Measurements from ENCODE around the gene OR52A1. TPM values are rescaled to one million over a fixed set of nuclear protein-coding genes. Genes with fewer than 3 reads are reported as not detected.

OR52A1 gene
- total RNA-seq, 1 experiment from 2014 or later, result 3.7 TPM

- TF ChIP-seq SMAD4 (CRISPR knock-in tag; IDR thresholded peaks at IDR 0.05) (no peak), MXD4 (CRISPR knock-in tag; IDR thresholded peaks at IDR 0.05; ENCODE audit: borderline replicate concordance) (no peak), PREB (CRISPR knock-in tag; IDR thresholded peaks at IDR 0.05; ENCODE audit: borderline replicate concordance) (no peak), ZNF425 (CRISPR knock-in tag; conservative IDR thresholded peaks at IDR 0.05) (no peak), ZNF138 (CRISPR knock-in tag; conservative IDR thresholded peaks at IDR 0.05) (no peak), CREB1 (CRISPR knock-in tag; IDR thresholded peaks at IDR 0.05) (no peak), TP53 (CRISPR knock-in tag; IDR thresholded peaks at IDR 0.05) (no peak), CDX4 (CRISPR knock-in tag; IDR thresholded peaks at IDR 0.05; ENCODE audit: borderline replicate concordance) (no peak)
- TF ChIP-seq, protein P1, sequence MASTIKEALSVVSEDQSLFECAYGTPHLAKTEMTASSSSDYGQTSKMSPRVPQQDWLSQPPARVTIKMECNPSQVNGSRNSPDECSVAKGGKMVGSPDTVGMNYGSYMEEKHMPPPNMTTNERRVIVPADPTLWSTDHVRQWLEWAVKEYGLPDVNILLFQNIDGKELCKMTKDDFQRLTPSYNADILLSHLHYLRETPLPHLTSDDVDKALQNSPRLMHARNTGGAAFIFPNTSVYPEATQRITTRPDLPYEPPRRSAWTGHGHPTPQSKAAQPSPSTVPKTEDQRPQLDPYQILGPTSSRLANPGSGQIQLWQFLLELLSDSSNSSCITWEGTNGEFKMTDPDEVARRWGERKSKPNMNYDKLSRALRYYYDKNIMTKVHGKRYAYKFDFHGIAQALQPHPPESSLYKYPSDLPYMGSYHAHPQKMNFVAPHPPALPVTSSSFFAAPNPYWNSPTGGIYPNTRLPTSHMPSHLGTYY (CRISPR knock-in tag; IDR thresholded peaks at IDR 0.05), result no peak
- TF ChIP-seq, protein P2, sequence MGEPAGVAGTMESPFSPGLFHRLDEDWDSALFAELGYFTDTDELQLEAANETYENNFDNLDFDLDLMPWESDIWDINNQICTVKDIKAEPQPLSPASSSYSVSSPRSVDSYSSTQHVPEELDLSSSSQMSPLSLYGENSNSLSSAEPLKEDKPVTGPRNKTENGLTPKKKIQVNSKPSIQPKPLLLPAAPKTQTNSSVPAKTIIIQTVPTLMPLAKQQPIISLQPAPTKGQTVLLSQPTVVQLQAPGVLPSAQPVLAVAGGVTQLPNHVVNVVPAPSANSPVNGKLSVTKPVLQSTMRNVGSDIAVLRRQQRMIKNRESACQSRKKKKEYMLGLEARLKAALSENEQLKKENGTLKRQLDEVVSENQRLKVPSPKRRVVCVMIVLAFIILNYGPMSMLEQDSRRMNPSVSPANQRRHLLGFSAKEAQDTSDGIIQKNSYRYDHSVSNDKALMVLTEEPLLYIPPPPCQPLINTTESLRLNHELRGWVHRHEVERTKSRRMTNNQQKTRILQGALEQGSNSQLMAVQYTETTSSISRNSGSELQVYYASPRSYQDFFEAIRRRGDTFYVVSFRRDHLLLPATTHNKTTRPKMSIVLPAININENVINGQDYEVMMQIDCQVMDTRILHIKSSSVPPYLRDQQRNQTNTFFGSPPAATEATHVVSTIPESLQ (CRISPR knock-in tag; IDR thresholded peaks at IDR 0.05), result no peak
- TF ChIP-seq, protein P3, sequence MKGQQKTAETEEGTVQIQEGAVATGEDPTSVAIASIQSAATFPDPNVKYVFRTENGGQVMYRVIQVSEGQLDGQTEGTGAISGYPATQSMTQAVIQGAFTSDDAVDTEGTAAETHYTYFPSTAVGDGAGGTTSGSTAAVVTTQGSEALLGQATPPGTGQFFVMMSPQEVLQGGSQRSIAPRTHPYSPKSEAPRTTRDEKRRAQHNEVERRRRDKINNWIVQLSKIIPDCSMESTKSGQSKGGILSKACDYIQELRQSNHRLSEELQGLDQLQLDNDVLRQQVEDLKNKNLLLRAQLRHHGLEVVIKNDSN (CRISPR knock-in tag; IDR thresholded peaks at IDR 0.05), result no peak
These were observed 46.0 kb upstream of the OR52A1 start, which contains the start of gene OR51V1 (continued) for GRCh38 chr11:5200582-5200981.

- H3K27me3 Mint-ChIP-seq (ENCODE audit: low read depth), result no peaks in the 10 kb centered on the region
- DNase-seq (ENCODE audit: low spot score), result no peak
- H3K9me3 Mint-ChIP-seq, result peaks cover 7% of the 10 kb centered on the region
- no peak overlapping the region for H3K27ac Mint-ChIP-seq
- no peaks in the 10 kb centered on the region for H3K36me3 Mint-ChIP-seq
- POLR2A ChIA-PET, result no interaction called here
- CTCF ChIA-PET, result no interaction called here
- no peak for ATAC-seq
- peaks cover 23% of the 10 kb centered on the region for H3K4me1 Mint-ChIP-seq
- H3K4me3 Mint-ChIP-seq, result no peak overlapping the region
- TF ChIP-seq, protein P4, sequence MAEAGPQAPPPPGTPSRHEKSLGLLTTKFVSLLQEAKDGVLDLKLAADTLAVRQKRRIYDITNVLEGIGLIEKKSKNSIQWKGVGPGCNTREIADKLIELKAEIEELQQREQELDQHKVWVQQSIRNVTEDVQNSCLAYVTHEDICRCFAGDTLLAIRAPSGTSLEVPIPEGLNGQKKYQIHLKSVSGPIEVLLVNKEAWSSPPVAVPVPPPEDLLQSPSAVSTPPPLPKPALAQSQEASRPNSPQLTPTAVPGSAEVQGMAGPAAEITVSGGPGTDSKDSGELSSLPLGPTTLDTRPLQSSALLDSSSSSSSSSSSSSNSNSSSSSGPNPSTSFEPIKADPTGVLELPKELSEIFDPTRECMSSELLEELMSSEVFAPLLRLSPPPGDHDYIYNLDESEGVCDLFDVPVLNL (CRISPR knock-in tag; IDR thresholded peaks at IDR 0.05; ENCODE audit: borderline replicate concordance, low read depth), result no peak
- TF ChIP-seq ZNF532 (CRISPR knock-in tag; IDR thresholded peaks at IDR 0.05; ENCODE audit: borderline replicate concordance), result no peak
- no peak for TF ChIP-seq HMGXB4 (CRISPR knock-in tag; IDR thresholded peaks at IDR 0.05)
- no peak for TF ChIP-seq SP1 (CRISPR knock-in tag; conservative IDR thresholded peaks at IDR 0.05)
- TF ChIP-seq NR1H2 (CRISPR knock-in tag; IDR thresholded peaks at IDR 0.05), result no peak
- no peak for TF ChIP-seq TP53 (CRISPR knock-in tag; IDR thresholded peaks at IDR 0.05)
- no peak for TF ChIP-seq JAZF1 (CRISPR knock-in tag; IDR thresholded peaks at IDR 0.05)
- no peak for TF ChIP-seq NFE2L1 (CRISPR knock-in tag; IDR thresholded peaks at IDR 0.05)
- TF ChIP-seq, protein P3 (CRISPR knock-in tag; IDR thresholded peaks at IDR 0.05), result no peak
These were observed 43.7 kb upstream of the OR52A1 start for GRCh38 chr11:5198285-5198684.

Data from WTC11 (cell line).